HG03342 (cell line): ENCODE data around the gene NKAIN2.
"Not testable (repeated sequence)": the region's sequence is repeated elsewhere in the genome, so short reads cannot be mapped to it uniquely, and the experiment has no call there.

Experiments used
- ATAC-seq: cut with Tn5 transposase; IDR thresholded peaks from one replicate; pipeline ENCODE4 v1.9.1; 2021; ENCODE audit warnings: mild to moderate bottlenecking, moderate library complexity; ENCODE audit not compliant: unreplicated experiment

Gene NKAIN2

DNA sequence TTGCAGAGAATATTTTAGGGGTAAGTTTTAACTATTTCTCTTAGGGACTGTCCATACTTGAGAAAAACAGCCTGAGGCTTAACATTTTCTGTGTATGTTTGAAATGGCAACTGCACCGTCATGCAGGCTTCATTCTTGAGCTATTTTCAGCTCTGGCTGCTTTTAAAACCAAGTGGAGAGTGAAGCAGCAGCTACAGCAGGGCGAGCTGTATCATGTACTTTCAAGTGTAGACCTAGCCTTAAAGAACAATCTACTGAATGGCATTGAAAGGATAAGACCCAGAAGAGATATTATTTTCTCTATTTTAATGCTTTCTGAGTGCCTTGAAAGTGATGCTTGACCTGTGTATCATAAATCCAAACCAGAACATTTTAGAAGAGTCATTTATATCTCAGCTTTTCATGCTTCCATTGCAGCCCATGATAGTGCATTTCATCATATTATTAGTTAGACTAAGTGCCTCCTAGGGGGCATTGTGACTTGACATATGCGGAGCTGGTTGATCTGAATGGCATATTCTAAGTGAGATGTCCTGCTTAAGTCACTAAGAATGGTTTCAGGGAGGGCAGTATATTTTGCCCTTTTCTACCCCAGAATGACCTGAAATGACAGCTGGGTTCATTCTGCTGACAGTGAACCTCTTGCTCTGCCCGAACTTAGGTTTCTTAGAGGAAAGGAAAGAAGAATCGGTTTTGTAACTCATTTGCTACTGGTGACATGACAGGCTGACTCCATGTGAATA is 85.3 kb downstream of the NKAIN2 start:
- ATAC-seq, result no peak

GRCh38 chr6:123895346-123895745 is 91.7 kb downstream of the NKAIN2 start:
- no peak for ATAC-seq

GRCh38 chr6:123895806-123896205 is 92.1 kb downstream of the NKAIN2 start:
- ATAC-seq, result no peak

DNA sequence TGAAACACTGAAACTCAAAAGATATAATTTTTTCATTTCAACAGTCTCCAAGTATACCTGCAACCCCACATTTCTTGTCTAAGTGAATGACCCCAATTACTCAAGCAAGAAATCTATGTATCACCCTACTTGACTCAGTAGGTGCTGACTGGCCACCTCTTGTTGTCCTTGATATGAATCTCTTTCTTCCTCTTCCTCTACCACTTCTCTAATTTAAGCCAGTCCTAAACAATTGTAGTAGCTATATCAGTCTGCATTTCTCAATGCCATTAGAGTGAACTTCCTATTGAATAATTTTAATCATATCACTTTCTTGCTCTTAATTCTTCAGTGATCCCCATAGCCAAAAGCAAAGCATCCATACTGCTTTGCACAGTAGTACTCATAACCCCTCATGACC is 93.2 kb downstream of the NKAIN2 start:
- no peak for ATAC-seq

DNA sequence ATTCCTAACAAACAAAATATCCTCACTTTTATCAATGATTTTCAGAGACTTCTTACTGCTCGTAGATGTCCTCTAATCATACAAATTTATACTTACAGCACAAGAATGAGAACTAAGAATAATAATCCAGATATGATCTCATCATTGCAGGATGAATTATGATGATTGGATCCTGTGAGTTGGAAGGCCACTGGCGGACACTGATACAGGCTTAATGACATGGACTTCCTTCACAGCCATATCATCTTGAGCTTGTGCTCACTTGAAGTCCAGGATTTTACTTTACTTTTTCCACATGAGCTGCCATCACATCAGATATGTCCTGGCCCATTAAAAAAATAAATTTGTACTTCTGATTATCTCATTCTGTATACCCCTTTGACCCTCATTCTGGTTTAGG is 94.3 kb downstream of the NKAIN2 start:
- ATAC-seq, result no peak

DNA sequence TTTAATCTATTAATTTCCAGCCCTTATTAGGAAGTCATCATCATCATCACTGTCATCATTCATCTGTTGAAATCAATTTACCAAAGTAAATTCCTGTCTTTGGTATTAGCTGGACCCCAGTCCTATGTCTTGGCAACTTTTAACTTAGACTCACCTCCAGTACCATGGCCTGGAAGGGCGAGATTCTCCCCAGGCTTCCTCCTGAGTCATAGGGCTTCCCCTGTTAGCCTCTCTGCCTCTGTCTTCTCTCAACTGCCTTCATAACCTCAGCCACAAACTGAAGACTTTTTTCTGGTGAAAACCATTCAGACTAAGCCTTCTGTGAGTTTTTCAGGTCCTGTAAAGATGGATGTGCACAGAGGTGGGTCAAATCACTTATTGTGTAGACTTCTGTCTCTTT is 95.0 kb downstream of the NKAIN2 start:
- ATAC-seq, result no peak

- no peak for ATAC-seq
Measured at GRCh38 chr6:123899745-123900144, 96.1 kb downstream of the NKAIN2 start.

DNA sequence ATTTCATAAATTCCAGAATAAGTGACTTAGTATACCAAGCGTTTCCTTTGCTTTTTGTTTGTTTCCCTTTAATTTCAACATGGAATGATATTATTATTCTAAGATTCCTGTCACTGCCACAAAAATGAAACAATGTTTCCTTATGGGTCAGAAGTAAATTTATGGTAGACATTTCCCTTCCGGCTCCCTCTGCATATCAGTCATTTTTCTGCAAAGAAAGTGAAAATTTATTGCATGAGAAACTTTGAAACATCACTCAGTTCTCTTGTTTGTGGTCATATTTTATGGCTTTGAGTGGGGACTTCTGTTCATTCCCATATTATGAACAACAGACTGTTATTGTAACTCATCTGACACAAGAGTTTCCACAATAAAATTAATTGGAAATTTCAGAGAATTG is 97.8 kb downstream of the NKAIN2 start:
- no peak for ATAC-seq

DNA sequence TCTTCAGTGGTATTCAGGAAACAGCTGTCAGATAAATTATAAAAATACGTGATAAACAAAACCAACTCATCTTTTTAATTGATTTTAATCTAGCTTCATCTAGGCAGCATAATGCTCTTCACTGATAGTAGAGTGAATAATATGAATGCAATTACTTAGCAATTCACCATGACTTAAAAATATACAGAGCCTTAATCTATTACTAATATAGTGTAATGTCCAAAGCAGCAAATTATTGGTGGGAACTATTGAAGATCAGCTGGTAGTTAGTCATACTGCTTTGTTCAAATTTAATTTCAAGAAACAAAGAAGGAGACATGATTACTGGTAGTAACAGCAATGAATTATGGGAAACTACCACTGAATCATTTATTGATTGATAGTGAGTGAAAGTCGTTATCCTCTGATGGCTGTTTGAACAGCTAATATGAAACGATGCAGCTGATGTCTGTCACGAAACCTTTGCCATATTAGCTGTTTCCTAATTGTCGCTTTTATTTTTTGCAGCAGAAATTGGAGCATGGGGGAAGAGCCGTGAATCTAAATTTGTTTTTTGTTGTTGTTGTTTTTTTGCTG is 99.2 kb downstream of the NKAIN2 start:
- ATAC-seq, result no peak

DNA sequence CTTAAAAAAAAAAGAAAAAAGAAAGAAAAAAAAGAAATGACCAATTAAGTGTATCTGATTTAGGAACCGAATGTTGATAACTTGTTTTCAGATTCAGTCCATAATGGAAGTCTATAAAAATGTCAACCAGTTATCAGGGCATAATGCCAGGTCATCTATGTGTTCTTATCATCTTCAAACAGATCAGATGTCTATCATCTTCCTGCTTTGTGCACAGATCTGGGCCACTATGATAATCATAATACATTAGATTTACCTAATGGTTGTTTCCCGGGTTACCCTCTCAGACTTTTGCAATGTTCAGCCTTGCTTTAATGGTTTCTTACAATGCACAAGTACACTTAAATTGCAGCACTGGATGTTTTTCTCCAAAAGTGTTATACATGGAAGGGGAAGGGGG is 100.6 kb downstream of the NKAIN2 start:
- ATAC-seq, result no peak

DNA sequence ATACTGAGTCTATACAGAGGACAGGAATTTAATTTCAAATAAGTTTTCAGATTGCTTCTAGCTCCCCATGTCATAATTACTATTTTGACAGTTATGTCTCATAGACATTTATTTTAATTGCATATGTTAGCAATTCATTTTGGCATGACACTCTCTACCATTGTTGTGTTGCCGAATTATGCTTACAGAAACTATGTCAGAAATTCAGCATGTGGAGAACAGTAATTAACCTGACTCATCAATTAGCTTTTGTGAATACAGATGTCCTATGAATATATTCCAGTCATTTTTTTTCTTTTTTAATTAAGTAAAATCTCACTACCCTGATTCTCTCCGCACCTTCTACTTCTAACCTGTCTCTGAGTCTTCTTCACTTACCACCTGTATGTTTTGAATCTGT is 105.1 kb downstream of the NKAIN2 start:
- ATAC-seq, result no peak

DNA sequence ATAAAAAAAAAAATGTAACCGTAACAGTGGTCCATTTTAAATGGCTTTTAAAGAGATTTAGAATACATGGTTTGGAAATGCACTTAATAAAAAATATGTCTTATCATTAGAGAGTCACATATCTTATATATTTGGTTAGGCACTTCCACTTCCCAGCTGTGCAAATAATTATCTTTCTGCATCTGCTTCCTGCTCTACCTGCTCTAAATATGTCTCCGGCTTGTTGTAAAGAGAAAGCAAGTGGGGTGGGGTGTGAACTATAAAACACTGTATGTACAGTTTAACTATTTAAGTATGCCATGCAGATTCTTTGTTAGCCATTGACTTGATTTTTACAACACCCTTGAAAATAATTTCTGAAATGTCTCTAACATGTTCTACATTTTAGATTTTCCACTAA is 106.3 kb downstream of the NKAIN2 start:
- ATAC-seq, result no peak

DNA sequence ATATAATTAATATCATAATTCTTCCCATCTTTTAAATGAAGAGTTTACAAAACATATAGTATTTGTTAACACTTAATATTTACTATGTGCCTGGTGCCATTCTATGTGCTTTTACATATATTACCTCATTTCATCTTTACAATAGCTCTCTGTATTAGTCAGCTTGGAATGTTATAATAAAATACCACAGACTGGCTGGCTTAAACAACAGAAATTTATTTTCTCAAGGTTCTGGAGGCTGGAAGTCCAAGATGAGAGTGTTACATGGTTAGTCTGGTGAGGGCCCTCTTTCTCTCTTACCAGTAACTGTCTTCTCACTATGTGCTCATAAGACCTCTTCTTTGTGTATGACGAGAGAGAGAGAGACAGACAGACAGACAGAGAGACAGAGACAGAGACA is 110.2 kb downstream of the NKAIN2 start:
- no peak for ATAC-seq

GRCh38 chr6:123923379-123923778 is 119.7 kb downstream of the NKAIN2 start:
- not testable (repeated sequence) for ATAC-seq

DNA sequence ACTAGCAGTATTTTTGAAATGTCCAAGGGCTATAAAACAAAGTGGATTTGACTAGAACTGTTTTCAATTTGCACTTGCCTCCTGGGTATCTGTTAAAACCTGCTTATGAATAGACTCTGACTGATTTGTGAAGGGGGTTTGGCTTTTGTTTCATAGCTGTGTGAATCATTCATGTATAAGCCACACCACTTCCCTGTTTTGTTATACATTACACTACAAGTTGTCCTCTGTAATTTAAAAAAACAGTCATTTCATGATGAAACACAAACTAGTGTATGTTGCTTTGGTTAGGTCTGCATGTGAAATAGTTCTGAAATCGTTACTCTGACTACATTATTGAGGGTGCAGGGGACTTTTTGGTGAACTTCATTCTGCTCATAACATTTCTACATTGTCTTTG is 121.7 kb downstream of the NKAIN2 start:
- ATAC-seq, result peak; percentile 96

GRCh38 chr6:123925842-123926399 is 122.3 kb downstream of the NKAIN2 start:
- no peak for ATAC-seq

DNA sequence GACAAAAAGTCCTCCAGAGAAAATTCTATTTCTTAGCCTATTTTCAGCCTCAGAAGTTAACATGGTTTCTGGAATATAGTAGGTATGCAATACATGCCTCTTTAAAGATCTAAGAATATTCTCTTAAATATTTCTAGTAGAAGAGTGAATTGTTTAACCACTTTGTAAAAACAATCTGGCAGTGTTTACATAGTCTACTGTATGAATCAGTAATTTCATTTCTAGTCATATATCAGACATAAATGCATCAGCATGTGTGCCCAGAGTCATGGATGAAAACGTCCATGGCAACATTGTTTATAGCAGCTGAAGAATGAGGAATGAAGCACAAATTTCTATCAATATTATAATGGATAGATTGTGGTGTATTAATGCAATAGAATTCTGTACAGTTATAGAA is 124.9 kb downstream of the NKAIN2 start:
- ATAC-seq, result no peak

DNA sequence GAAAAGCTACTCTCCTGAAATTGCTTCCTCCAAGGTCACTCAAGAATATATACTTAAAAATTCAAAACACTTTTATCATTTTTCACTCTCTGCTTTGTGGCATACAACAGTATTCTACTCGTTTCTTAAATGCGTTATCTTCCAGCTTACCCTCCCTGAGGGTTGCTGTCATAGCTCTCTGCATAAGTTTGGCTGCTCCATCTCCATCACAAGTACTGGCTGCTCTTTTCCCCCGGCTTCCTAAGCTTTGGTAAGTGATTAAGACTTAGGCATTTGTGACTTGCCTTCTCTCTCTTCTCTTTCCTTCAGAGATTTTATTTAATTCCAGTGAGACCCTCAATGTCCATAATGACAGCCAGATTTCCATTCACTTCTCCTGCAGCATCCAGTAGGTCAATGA is 128.3 kb downstream of the NKAIN2 start:
- ATAC-seq, result no peak

- ATAC-seq, result no peak
Measured at GRCh38 chr6:123940551-123940950, 136.9 kb downstream of the NKAIN2 start.

DNA sequence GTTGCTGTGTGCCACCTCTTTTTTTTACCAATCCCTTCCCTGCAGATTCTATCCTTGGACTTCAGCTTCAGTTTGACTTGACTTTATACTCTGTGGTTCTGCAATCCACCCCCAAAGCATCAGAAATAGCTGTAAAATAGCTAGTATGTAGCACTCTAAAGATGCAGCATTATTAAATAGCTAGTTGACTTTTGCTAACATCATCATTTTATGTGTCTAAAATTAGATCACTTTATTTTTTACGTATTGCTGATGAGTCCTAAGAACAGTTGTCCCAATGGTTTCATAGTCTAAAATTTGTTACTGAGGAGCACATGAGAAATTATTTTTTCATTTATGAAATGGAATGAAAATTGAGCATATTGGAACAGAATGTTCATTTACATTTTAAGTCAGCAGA is 138.2 kb downstream of the NKAIN2 start:
- ATAC-seq, result no peak

DNA sequence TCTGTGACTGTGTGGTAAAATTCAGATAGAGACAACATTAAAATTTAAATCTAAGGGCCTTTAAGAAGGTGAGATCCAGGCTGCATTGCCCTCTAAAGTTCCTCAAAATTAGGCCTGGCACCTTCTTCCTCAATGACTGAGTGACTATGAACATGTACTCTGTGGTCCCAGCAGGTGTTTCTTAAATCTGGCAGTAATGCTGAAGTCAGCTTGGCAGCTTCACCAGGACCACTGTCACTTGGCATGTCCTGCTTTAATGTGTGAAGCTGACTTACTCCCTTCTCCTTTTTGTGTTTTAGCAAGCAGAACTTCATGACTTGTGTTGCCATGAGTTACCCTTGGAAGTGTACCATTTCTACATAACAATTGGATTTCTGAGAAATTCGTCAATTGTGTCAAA is 141.7 kb downstream of the NKAIN2 start:
- no peak for ATAC-seq

- no peak for ATAC-seq
Measured at GRCh38 chr6:123953920-123954319, 150.3 kb downstream of the NKAIN2 start.
